ENCODE measurements around the gene TBC1D10A.

DNA sequence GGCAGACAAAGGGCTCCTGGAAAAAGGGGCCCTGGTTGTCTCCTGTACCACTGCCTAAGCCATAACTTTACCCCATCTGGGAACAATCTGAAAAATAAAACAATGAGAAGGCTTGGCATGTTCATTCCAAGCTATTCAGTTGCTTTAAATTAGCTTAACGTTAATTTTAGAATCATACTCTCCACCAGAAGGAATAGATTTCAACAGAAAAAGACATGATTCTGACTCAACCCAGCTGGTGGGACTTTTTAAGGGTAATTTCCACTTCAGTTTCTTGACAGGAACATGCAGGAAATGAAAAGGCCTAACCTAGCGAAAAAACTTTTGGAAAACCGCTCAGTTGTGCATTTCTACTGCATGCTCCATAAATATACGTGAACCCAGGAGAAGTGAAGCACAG is 22.1 kb upstream of the TBC1D10A start:
- TF ChIP-seq, protein P1, sequence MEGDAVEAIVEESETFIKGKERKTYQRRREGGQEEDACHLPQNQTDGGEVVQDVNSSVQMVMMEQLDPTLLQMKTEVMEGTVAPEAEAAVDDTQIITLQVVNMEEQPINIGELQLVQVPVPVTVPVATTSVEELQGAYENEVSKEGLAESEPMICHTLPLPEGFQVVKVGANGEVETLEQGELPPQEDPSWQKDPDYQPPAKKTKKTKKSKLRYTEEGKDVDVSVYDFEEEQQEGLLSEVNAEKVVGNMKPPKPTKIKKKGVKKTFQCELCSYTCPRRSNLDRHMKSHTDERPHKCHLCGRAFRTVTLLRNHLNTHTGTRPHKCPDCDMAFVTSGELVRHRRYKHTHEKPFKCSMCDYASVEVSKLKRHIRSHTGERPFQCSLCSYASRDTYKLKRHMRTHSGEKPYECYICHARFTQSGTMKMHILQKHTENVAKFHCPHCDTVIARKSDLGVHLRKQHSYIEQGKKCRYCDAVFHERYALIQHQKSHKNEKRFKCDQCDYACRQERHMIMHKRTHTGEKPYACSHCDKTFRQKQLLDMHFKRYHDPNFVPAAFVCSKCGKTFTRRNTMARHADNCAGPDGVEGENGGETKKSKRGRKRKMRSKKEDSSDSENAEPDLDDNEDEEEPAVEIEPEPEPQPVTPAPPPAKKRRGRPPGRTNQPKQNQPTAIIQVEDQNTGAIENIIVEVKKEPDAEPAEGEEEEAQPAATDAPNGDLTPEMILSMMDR (IDR thresholded peaks at IDR 0.05): no peak
- TF ChIP-seq POLR2A (IDR thresholded peaks at IDR 0.05) (no peak), EP300 (IDR thresholded peaks at IDR 0.05) (no peak)
